ENCODE results near the gene ALDH1L2. TPM values are rescaled to one million over a fixed set of nuclear protein-coding genes. Genes with fewer than 3 reads are reported as not detected.

The ALDH1L2 gene
- total RNA-seq, 1 donor from 2014 or later, result 2.7 TPM

GRCh38 chr12:105072888-105073488 lies 11.3 kb downstream of the ALDH1L2 start:
- H3K4me3 Mint-ChIP-seq, result no peak overlapping the region
- H3K36me3 Mint-ChIP-seq, result no peaks in the 10 kb centered on the region
- H3K4me1 Mint-ChIP-seq (ENCODE audit: unreplicated experiment), result no peaks in the 10 kb centered on the region
- no peaks in the 10 kb centered on the region for H3K9me3 Mint-ChIP-seq
- TF ChIP-seq, protein P1, sequence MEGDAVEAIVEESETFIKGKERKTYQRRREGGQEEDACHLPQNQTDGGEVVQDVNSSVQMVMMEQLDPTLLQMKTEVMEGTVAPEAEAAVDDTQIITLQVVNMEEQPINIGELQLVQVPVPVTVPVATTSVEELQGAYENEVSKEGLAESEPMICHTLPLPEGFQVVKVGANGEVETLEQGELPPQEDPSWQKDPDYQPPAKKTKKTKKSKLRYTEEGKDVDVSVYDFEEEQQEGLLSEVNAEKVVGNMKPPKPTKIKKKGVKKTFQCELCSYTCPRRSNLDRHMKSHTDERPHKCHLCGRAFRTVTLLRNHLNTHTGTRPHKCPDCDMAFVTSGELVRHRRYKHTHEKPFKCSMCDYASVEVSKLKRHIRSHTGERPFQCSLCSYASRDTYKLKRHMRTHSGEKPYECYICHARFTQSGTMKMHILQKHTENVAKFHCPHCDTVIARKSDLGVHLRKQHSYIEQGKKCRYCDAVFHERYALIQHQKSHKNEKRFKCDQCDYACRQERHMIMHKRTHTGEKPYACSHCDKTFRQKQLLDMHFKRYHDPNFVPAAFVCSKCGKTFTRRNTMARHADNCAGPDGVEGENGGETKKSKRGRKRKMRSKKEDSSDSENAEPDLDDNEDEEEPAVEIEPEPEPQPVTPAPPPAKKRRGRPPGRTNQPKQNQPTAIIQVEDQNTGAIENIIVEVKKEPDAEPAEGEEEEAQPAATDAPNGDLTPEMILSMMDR (conservative IDR thresholded peaks at IDR 0.05), result no peak
- no peak for DNase-seq (ENCODE audit: extremely low spot score, unreplicated experiment)
- H3K27ac Mint-ChIP-seq, result no peak overlapping the region
- H3K27me3 Mint-ChIP-seq, result no peaks in the 10 kb centered on the region

DNA sequence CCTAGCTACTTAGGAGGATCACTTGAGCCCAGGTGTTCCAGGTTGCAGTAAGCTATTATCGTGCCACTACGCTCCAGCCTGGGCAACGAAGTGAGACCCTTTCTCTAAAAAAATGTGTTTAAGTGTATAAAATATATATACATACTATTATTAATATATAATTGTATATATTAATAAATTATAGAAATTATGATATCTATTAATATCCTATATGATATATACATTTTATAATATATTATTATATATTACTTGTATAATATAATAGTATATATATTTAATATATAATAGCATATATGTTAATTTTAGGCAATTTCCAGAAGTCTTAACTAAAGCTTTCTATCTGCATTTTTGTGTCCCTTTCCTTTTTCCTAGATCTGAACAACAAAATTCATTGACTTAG lies 12.3 kb downstream of the ALDH1L2 start:
- Mint-ChIP-seq H3K36me3 (no peaks in the 10 kb centered on the region), H3K4me3 (no peak overlapping the region), H3K27ac (no peak overlapping the region), H3K9me3 (no peaks in the 10 kb centered on the region), H3K4me1 (ENCODE audit: unreplicated experiment) (peaks cover 5% of the 10 kb centered on the region), H3K27me3 (no peaks in the 10 kb centered on the region)
- no peak for DNase-seq (ENCODE audit: extremely low spot score, unreplicated experiment)
- TF ChIP-seq, protein P1 (conservative IDR thresholded peaks at IDR 0.05), result no peak

GRCh38 chr12:105069936-105070702 lies 14.1 kb downstream of the ALDH1L2 start:
- no peak overlapping the region for H3K27ac Mint-ChIP-seq
- no peaks in the 10 kb centered on the region for H3K9me3 Mint-ChIP-seq

GRCh38 chr12:105067511-105068031 lies 16.7 kb downstream of the ALDH1L2 start:
- H3K4me3 Mint-ChIP-seq, result no peak overlapping the region
- H3K27ac Mint-ChIP-seq, result no peak overlapping the region
- TF ChIP-seq, protein P1 (conservative IDR thresholded peaks at IDR 0.05), result no peak
- H3K27me3 Mint-ChIP-seq, result no peaks in the 10 kb centered on the region
- H3K4me1 Mint-ChIP-seq (ENCODE audit: unreplicated experiment), result peaks cover 5% of the 10 kb centered on the region
- no peak for DNase-seq (ENCODE audit: extremely low spot score, unreplicated experiment)
- H3K9me3 Mint-ChIP-seq, result no peaks in the 10 kb centered on the region
- H3K36me3 Mint-ChIP-seq, result no peaks in the 10 kb centered on the region

More at GRCh38 chr12:105069936-105070702, 14.1 kb downstream of the ALDH1L2 start:
- DNase-seq (ENCODE audit: extremely low spot score, unreplicated experiment), result no peak
- TF ChIP-seq, protein P1 (conservative IDR thresholded peaks at IDR 0.05), result no peak
- Mint-ChIP-seq H3K4me3 (no peak overlapping the region), H3K27me3 (no peaks in the 10 kb centered on the region), H3K4me1 (ENCODE audit: unreplicated experiment) (peaks cover 5% of the 10 kb centered on the region), H3K36me3 (no peaks in the 10 kb centered on the region)

DNA sequence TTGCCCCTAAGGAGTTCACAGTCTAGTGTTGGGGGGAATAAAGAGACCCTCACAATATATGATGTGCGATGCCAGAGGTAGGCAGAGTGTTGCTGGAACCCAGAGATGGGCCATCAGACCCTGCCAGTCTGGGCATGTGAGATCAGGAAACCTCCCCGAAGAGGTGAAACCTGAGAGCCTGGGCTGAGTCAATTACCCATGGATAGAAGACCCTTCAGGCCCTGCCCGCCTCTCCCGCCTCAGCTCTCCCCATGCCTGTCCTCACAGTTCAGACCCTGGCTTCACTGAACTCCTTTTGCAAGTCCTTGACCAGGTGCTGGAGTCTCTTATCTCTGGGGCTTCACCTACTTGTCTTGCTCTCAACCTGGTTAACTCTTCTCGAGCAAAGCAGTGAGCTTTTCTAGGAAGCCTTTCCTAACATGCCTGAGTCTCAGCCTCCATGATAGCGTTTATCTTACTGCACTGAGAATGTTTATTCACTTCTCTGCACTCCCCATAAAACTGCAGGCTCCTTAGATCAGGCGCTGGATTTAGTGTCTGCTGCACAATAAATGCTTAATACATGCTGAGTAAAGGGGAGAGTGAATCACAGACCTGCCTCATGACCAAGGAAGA lies 19.6 kb downstream of the ALDH1L2 start:
- H3K36me3 Mint-ChIP-seq, result peaks cover 8% of the 10 kb centered on the region

More for the DNA sequence above, 19.6 kb downstream of the ALDH1L2 start:
- DNase-seq (ENCODE audit: extremely low spot score, unreplicated experiment), result no peak
- H3K27me3 Mint-ChIP-seq, result no peaks in the 10 kb centered on the region
- H3K4me1 Mint-ChIP-seq (ENCODE audit: unreplicated experiment), result peaks cover 5% of the 10 kb centered on the region
- no peak overlapping the region for H3K4me3 Mint-ChIP-seq
- no peak overlapping the region for H3K27ac Mint-ChIP-seq
- no peaks in the 10 kb centered on the region for H3K9me3 Mint-ChIP-seq
- TF ChIP-seq, protein P1 (conservative IDR thresholded peaks at IDR 0.05), result no peak

All from type B pancreatic cell (in vitro differentiated cells).